H1 (cell line): ENCODE results near the gene YLPM1. TPM values are rescaled to one million over a fixed set of nuclear protein-coding genes. Genes with fewer than 3 reads are reported as not detected.

Experiments used
- CREB1 ChIP-seq: IDR thresholded peaks from 2 replicates; pipeline ENCODE4 v1.6.1; 2012; ENCODE audit warnings: inconsistent platforms
- MAFK ChIP-seq: IDR thresholded peaks from 2 replicates; pipeline ENCODE4 v1.6.1; 2012; ENCODE audit warnings: low read depth, mild to moderate bottlenecking, improper control_type of control experiment, low read length
- PHF8 ChIP-seq: fragments of 200-600 bp; sonication (generic); conservative IDR thresholded peaks from 2 replicates; pipeline ENCODE4 v1.7.1; 2012; ENCODE audit warnings: low read depth, mild to moderate bottlenecking, inconsistent platforms, low read length, moderate library complexity
- SP1 ChIP-seq: IDR thresholded peaks from 2 replicates; pipeline ENCODE4 v1.6.1; 2011; ENCODE audit warnings: low read depth, low read length
- SP4 ChIP-seq: IDR thresholded peaks from 2 replicates; pipeline ENCODE4 v1.6.1; 2012; ENCODE audit warnings: low read length, inconsistent platforms
- TBP ChIP-seq: IDR thresholded peaks from 2 replicates; pipeline ENCODE4 v1.6.1; 2011; ENCODE audit warnings: low read depth, low read length, improper control_type of control experiment
- YY1 ChIP-seq: IDR thresholded peaks from 2 replicates; pipeline ENCODE4 v1.6.1; 2011; ENCODE audit warnings: low read depth, mild to moderate bottlenecking, low read length
- polyA plus RNA-seq, 7 experiments: library from polyadenylated mRNA; depleted of rRNA in 3 of 7; stranded (reverse) in 5 of 7; unstranded in 2 of 7; fragments of >200 nt in 5 of 7; fragments of 200-250 nt in 2 of 7; gene quantifications; 1 replicate in 5 of 7; 2 replicates in 1 of 7; 4 replicates in 1 of 7; pipeline versions ENCODE4 v1.2.1 to v1.2.3, GENCODE V29; 2011 to 2013; ENCODE audit warnings: missing spikeins in 2 of 7, mixed read lengths in 2 of 7
- total RNA-seq: library from RNA; stranded (reverse); fragmentation: NEBNext Ultra II Directional; extraction: Animal tissue kit (Norgen Biotek cat#: 25700); gene quantifications from 2 replicates; pipeline ENCODE4 v1.2.1, GENCODE V29; 2021

Gene YLPM1
- total and polyA plus RNA-seq, 2 of the 8 experiments (the other 6 are each of a cell fraction or from before 2014, with no cell fraction given), result 13.5 to 71.7 TPM

GRCh38 chr14:74762917-74763802 lies at the start of gene YLPM1 (continued):
- TF ChIP-seq TBP (peak; percentile 83), MAFK (no peak), YY1 (no peak), SP1 (0 out of 2 replicates have a peak, but pooled peaks have one; percentile 24), PHF8 (peak; percentile 99), CREB1 (peak; percentile 83), SP4 (no peak)
